Stimulated activated CD4-positive, alpha-beta T cell treated with anti-CD3 and anti-CD28 coated beads, TNF-alpha, amount 100 ng/mL, for 24 hours (primary cell): ENCODE measurements around the gene FAM13A.

Experiments used
- DNase-seq, 3 experiments: peaks; one replicate each; pipeline ENCODE4 v3.0.0-alpha.2; 2020; ENCODE audit warnings: low read depth in 3 of 3

The FAM13A gene

DNA sequence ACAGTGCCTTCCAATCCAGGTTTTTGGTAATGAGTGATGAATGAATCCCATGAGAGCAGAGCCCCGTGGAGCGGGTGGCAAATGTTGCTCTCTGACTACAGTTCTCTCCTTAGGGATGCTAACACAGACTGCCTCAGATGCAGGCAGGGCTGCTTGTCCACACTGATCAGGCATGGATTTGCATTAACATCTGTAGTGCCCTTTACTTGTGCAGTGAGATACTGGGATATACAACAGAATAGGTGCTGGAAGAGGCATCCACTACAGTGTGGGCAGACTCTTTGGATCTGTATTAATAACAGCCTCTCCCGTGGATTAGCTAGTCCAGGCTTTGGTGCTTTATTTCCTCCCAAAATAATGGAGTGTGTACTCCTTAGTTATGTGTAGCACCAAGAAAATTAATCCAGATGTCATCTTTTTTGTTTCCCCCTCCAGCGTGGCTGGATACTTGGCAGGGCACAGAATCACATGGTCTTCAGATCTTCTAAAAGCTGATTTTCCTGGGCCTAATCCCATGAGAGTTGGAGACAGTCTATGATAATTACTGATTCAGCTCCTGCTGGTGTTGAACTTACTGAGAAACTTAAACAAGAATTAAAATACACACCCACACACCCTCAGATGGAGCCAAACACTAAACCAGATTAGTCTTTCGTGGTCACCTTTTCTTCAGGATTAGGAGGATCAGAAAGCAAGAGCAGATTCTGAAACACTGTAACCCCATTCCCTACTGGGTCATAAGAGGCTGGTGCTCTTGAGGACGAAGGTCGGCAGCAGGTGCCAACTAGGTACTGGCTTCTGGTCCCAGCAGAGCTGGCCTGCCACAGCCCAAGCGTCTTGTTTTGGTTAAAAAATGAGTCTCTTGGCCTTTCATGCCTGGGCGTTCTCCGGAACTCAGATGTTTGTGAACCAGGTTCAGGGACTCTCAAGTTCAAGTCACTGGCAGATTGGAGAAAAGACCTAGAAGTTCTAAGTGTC is 336.2 kb downstream of the FAM13A start:
- no peak for DNase-seq

DNA sequence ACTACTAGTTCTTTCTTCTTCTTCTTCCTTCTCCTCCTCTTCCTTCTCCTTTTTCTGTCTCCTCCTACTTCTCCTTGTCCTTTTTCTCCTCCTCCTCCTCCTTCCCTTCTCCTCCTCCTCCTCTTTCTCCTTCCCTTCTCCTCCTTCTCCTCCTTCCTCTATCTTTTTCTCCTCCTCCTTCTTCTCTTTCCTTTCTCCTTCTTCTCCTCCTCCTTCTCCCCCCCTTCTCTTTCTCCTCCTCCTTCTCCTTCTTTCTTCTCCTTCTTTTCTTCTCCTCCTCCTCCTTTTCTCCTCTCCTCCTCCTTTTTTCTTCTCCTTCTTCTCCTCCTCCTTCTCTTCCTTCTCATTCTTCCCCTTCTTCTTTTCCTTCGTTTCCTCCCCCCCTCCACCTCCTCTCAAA is 337.6 kb downstream of the FAM13A start:
- DNase-seq = no peak

DNA sequence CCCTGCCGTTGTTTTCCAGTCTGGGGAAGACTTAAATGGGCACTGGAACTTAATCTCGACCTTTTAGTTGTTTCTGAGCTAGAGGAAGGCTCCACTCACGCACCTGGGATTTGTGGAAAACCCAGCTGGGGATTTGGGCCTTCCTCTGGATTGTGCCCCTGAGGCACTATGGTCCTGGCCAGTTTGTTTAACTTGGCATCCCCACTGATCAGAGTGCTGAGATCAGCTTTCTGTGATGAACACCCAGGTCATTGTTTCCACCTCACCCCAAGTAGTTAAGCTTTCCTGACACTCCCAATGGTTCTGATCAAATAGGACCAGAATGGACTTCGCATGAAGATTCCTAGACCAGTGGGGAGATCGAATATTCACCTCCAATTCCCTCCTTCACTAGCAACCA is 338.9 kb downstream of the FAM13A start:
- DNase-seq = no peak

GRCh38 chr4:88713782-88714181 is 343.2 kb downstream of the FAM13A start:
- DNase-seq = no peak

DNA sequence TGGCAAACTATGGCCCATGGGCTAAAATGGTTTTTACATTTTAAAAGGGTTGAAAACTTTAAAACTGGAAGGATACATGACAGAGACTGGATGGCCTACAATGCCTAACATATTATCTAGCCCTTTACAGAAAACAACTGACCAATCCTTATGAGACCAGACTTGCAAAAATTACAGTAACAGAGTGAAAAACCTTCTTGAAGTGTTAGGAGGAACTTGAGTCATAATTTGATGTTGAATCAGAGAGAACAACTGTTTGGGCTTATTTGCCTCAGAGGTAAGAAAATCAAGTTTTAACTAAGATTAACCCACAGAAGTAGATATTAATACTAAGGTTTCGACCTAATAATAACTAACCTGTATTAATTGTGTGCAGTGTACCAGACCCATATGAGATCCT is 347.0 kb downstream of the FAM13A start:
- DNase-seq = no peak

- DNase-seq = no peak
These were observed 350.4 kb downstream of the FAM13A start for GRCh38 chr4:88706574-88706973.

DNA sequence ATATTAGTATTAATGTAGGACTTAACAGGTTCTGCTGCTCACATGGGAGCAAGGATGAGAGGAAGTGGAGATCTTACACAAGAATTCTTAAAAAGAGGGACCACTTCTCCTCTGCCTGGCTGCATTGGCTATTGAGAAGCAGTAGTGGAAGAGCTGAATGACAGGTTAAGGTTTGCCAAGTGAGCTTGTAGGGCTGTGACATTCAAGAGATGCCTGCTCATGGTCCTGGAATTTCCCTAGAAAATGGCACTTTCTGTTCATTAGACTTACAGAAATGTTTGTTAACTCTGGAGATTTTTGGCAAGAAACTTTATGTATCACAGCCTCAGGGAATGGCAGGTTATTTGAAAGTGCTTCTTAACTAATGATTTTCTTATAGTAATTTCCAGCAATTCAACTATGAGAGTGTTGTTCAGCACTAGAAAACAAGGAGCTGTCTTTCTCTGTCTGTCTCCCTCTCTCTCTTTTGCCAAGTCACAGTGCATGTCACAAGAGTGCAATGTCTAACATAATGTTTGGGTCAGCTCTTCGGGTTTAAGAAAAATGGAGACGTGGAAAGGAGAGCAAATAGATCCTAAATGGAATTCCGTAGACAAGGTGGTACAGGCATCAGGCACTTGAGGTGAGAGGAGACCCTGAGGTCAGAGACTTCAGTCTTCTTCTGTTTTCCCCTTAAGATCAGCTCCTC is 351.0 kb downstream of the FAM13A start:
- no peak for DNase-seq

DNA sequence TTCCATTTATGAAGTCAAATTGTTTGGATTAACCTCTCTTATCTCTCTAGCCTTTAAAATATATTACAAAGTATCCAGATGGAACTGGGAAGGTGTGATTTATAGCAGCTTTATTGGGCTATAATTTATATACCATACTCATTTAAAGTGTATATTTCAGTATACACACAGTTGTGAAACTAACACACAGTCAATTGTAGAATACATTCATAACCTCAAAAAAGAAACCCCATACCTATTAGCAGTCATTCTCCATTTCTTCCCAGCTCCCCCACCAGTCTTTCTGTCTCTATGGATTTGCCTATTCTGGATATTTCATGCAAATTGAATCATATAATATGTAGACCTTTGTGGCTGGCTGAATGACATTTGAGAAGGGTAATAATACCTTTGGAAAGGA is 351.8 kb downstream of the FAM13A start:
- no peak for DNase-seq

- DNase-seq = no peak
These were observed 354.2 kb downstream of the FAM13A start for GRCh38 chr4:88702782-88703181.

- peak in 1 of 3 experiments; percentile 4 for DNase-seq
These were observed 358.5 kb downstream of the FAM13A start for GRCh38 chr4:88698519-88698918.

- DNase-seq = peak; percentile 24 to 59 (median 35)
These were observed 359.2 kb downstream of the FAM13A start, which contains the start of gene NAP1L5 for GRCh38 chr4:88697588-88698329. NAP1L5 (minus strand) TSS chr4:88697829; CDS start chr4:88697754, 75 bp downstream.

- no peak for DNase-seq
These were observed 359.8 kb downstream of the FAM13A start for GRCh38 chr4:88697141-88697540.

GRCh38 chr4:88696630-88697029 is 360.4 kb downstream of the FAM13A start:
- no peak for DNase-seq

DNA sequence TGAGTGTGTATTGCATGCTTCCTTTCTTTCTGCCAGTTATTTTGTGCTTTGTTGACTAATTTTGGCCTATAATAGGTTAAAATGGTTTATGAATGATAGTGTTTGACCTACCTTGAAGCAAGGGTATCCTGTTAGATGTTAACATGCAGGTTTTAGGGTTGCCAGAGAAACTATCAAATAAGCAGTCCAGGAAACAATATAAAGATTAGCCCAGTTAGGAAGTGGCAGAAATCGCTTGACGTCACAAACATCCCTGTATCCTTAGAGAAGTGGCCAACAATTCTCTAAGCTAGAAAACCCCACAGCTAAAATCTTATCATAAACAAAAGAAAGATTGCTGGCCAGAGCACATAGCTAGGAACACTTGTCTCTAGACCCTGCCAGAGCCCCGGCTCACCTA is 363.2 kb downstream of the FAM13A start:
- no peak for DNase-seq

DNA sequence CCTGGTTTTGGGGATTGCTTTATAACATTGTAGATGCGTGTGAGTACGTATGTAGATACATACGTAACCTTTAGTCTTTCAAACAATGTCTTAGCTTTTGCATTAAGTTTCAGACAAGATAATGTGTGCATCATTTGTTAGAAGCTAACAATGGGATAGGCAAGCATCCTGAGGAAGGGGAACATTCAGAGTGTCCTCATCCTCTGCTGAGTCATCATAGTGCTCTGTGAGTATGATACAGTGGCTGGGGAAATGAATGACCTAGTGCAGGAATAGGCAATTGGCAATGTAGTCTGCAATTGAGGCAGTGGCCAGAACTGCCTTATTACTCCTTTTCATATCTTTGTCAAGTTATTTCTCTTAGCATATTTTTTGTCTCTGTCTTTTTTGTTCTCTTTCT is 366.6 kb downstream of the FAM13A start:
- DNase-seq = no peak

DNA sequence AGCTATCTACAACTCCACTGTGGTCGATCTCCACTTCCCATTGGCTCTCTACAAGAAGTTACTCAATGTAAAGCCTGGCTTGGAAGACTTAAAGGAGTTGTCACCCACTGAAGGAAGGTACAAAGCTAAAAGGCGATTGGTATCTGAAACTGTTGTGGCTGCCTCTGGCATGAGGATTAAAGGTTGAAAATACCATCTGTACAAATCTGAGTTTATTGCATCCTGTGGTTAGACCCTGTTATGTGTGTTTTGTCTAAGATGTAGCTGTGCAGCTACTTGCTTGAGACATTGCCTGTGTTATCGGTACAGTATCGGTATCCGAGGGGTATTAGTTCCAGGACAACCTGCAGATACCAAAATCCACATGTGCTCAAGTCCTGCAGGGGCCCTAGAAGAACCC is 375.8 kb downstream of the FAM13A start:
- DNase-seq = no peak
